Type B pancreatic cell (in vitro differentiated cells): ENCODE results near the gene SIM1. TPM values are rescaled to one million over a fixed set of nuclear protein-coding genes. Genes with fewer than 3 reads are reported as not detected.
A peak's percentile ranks its signal among the peaks of the same experiment; 100 is the strongest.

Experiments used
- DNase-seq: peaks from one replicate; pipeline ENCODE4 v3.0.0; 2021; ENCODE audit warnings: mixed read lengths; ENCODE audit not compliant: unreplicated experiment; ENCODE audit errors: extremely low spot score
- H3K27ac Mint-ChIP-seq: 2 replicates; pipeline ENCODE4 v1.8.0; 2021; ENCODE audit warnings: mild to moderate bottlenecking, mixed read lengths
- H3K27me3 Mint-ChIP-seq: 2 replicates; pipeline ENCODE4 v1.8.0; 2021; ENCODE audit warnings: mixed read lengths
- H3K36me3 Mint-ChIP-seq: 2 replicates; pipeline ENCODE4 v1.8.0; 2021; ENCODE audit warnings: mixed read lengths
- H3K4me1 Mint-ChIP-seq: one replicate; pipeline ENCODE4 v1.8.0; 2021; ENCODE audit warnings: mixed read lengths; ENCODE audit not compliant: unreplicated experiment
- H3K4me3 Mint-ChIP-seq: 2 replicates; pipeline ENCODE4 v1.8.0; 2021; ENCODE audit warnings: mild to moderate bottlenecking, mixed read lengths
- H3K9me3 Mint-ChIP-seq: 2 replicates; pipeline ENCODE4 v1.8.0; 2021; ENCODE audit warnings: mixed read lengths
- CTCF ChIP-seq: fragments of 200-600 bp; sonication (generic); conservative IDR thresholded peaks from 2 replicates; pipeline ENCODE4 v1.5.0; 2021; ENCODE audit warnings: antibody characterized with exemption, mild to moderate bottlenecking
- long read RNA-seq: library from polyadenylated mRNA; unstranded; transcript quantifications from one replicate; pipeline ENCODE4 v2.0.0, GENCODE V29; 2020
- total RNA-seq: library from RNA; stranded (reverse); gene quantifications from 2 replicates; pipeline ENCODE4 v1.2.1, GENCODE V29; 2021; ENCODE audit warnings: low replicate concordance

Gene SIM1
- total RNA-seq = 6.3 and 7.1 TPM in 2 replicates
- long read RNA-seq, partial matches to known transcripts = 0 of 6 reads
- long read RNA-seq, other reads (novel, unspliced or antisense) = 5 of 6 reads

GRCh38 chr6:100464903-100465700 lies at the start of gene SIM1:
Gene SIM1 (minus strand): TSS chr6:100464921. CDS start chr6:100463468, 1,453 bp downstream.
- H3K4me1 Mint-ChIP-seq = peaks cover 12% of the 10 kb centered on the region
- H3K36me3 Mint-ChIP-seq = no peaks in the 10 kb centered on the region
- peak within 1 kb of the TSS; percentile 86 for H3K4me3 Mint-ChIP-seq
- peak within 1 kb of the TSS; percentile 57 for H3K27ac Mint-ChIP-seq
- peak; percentile 84 for DNase-seq
- no peak for TF ChIP-seq CTCF
- H3K9me3 Mint-ChIP-seq = no peaks in the 10 kb centered on the region
- peaks cover 57% of the 10 kb centered on the region for H3K27me3 Mint-ChIP-seq

- H3K4me1 Mint-ChIP-seq = no peaks in the 10 kb centered on the region
- no peak for TF ChIP-seq CTCF
- H3K9me3 Mint-ChIP-seq = no peaks in the 10 kb centered on the region
- no peak overlapping the region for H3K4me3 Mint-ChIP-seq
- H3K36me3 Mint-ChIP-seq = peaks cover 29% of the 10 kb centered on the region
- H3K27ac Mint-ChIP-seq = no peak overlapping the region
- H3K27me3 Mint-ChIP-seq = no peaks in the 10 kb centered on the region
- no peak for DNase-seq
Measured at GRCh38 chr6:100512203-100512862, 47.6 kb upstream of the SIM1 start.

GRCh38 chr6:100509101-100509500 lies 44.4 kb upstream of the SIM1 start:
- Mint-ChIP-seq H3K9me3 (no peaks in the 10 kb centered on the region), H3K4me3 (no peak overlapping the region), H3K36me3 (peaks cover 29% of the 10 kb centered on the region), H3K27me3 (no peaks in the 10 kb centered on the region), H3K4me1 (no peaks in the 10 kb centered on the region), H3K27ac (no peak overlapping the region)
- no peak for TF ChIP-seq CTCF
- DNase-seq = no peak

GRCh38 chr6:100506651-100507050 lies 41.9 kb upstream of the SIM1 start:
- Mint-ChIP-seq H3K36me3 (peaks cover 14% of the 10 kb centered on the region), H3K4me1 (no peaks in the 10 kb centered on the region), H3K27ac (no peak overlapping the region), H3K4me3 (no peak overlapping the region), H3K27me3 (no peaks in the 10 kb centered on the region), H3K9me3 (no peaks in the 10 kb centered on the region)
- no peak for TF ChIP-seq CTCF
- DNase-seq = no peak

- no peaks in the 10 kb centered on the region for H3K4me1 Mint-ChIP-seq
- no peak for TF ChIP-seq CTCF
- H3K27me3 Mint-ChIP-seq = no peaks in the 10 kb centered on the region
- DNase-seq = no peak
- no peak overlapping the region for H3K27ac Mint-ChIP-seq
- H3K36me3 Mint-ChIP-seq = peaks cover 5% of the 10 kb centered on the region
- no peak overlapping the region for H3K4me3 Mint-ChIP-seq
- H3K9me3 Mint-ChIP-seq = no peaks in the 10 kb centered on the region
Measured at GRCh38 chr6:100504786-100505737, 40.3 kb upstream of the SIM1 start.
